ENCODE measurements around the gene ADCK1.

ADCK1 gene

GRCh38 chr14:77864085-77864484, 64.2 kb downstream of the ADCK1 start:
- Histone ChIP-seq H3K9ac (ENCODE audit: low read length) (no peak overlapping the region), H4K12ac (ENCODE audit: low read depth, low read length) (no peak overlapping the region), H3K4me3 (ENCODE audit: low read depth, low read length) (no peak overlapping the region), H3K79me2 (ENCODE audit: control insufficient read depth, insufficient read depth, low read length, poor library complexity) (no peaks in the 10 kb centered on the region), H3K36me3 (ENCODE audit: control insufficient read depth in 1 of 2, insufficient read depth in 2 of 2, low read length in 2 of 2) (no peaks in the 10 kb centered on the region), H3K4me2 (ENCODE audit: low read length) (no peak overlapping the region), H3K79me1 (ENCODE audit: low read length) (no peaks in the 10 kb centered on the region), H3K4me1 (ENCODE audit: control insufficient read depth in 1 of 2, insufficient read depth in 2 of 2, low read length in 2 of 2) (no peaks in the 10 kb centered on the region), H2BK12ac (ENCODE audit: low read length) (no peak overlapping the region), H3K4ac (ENCODE audit: low read depth, low read length) (no peak overlapping the region), H3K27ac (ENCODE audit: low read depth, low read length) (no peak overlapping the region), H3K14ac (ENCODE audit: low read length) (no peak overlapping the region), H2AFZ (ENCODE audit: insufficient read depth, low read length, poor library complexity) (no peak overlapping the region), H3K27me3 (ENCODE audit: insufficient read depth, low read length) (no peaks in the 10 kb centered on the region), H2AK5ac (ENCODE audit: low read length) (no peak overlapping the region), H4K8ac (ENCODE audit: low read depth, low read length) (no peak overlapping the region), H3K9me3 (ENCODE audit: insufficient read depth, low read depth, low read length) (peaks cover 4% of the 10 kb centered on the region), H3K18ac (ENCODE audit: low read length) (no peak overlapping the region), H3K23ac (ENCODE audit: low read length) (no peak overlapping the region), H4K91ac (ENCODE audit: low read depth, low read length) (no peak overlapping the region), H2BK120ac (ENCODE audit: insufficient read depth, low read length, poor library complexity) (no peak overlapping the region), H2BK5ac (ENCODE audit: low read depth, low read length, poor library complexity) (no peak overlapping the region)
- WGBS (ENCODE audit: extremely low coverage, insufficient coverage, insufficient read length), result no CpG with 5 or more reads among the region's 6 CpGs
- DNase-seq, result no peak

GRCh38 chr14:77864580-77864979, 64.7 kb downstream of the ADCK1 start:
- Histone ChIP-seq H3K4me1 (ENCODE audit: control insufficient read depth in 1 of 2, insufficient read depth in 2 of 2, low read length in 2 of 2) (no peaks in the 10 kb centered on the region), H2AFZ (ENCODE audit: insufficient read depth, low read length, poor library complexity) (no peak overlapping the region)
- WGBS (ENCODE audit: extremely low coverage, insufficient coverage, insufficient read length), result no CpG with 5 or more reads among the region's 1 CpG

GRCh38 chr14:77865455-77865854, 65.5 kb downstream of the ADCK1 start:
- Histone ChIP-seq H3K4me3 (ENCODE audit: low read depth, low read length) (no peak overlapping the region), H3K4me1 (ENCODE audit: control insufficient read depth in 1 of 2, insufficient read depth in 2 of 2, low read length in 2 of 2) (no peaks in the 10 kb centered on the region), H4K91ac (ENCODE audit: low read depth, low read length) (no peak overlapping the region), H4K12ac (ENCODE audit: low read depth, low read length) (no peak overlapping the region), H3K79me1 (ENCODE audit: low read length) (no peaks in the 10 kb centered on the region), H2BK120ac (ENCODE audit: insufficient read depth, low read length, poor library complexity) (no peak overlapping the region), H3K27ac (ENCODE audit: low read depth, low read length) (no peak overlapping the region), H3K4ac (ENCODE audit: low read depth, low read length) (no peak overlapping the region), H2AK5ac (ENCODE audit: low read length) (no peak overlapping the region), H3K14ac (ENCODE audit: low read length) (no peak overlapping the region), H3K36me3 (ENCODE audit: control insufficient read depth in 1 of 2, insufficient read depth in 2 of 2, low read length in 2 of 2) (no peaks in the 10 kb centered on the region), H3K9ac (ENCODE audit: low read length) (no peak overlapping the region), H2AFZ (ENCODE audit: insufficient read depth, low read length, poor library complexity) (no peak overlapping the region), H2BK5ac (ENCODE audit: low read depth, low read length, poor library complexity) (no peak overlapping the region), H3K27me3 (ENCODE audit: insufficient read depth, low read length) (no peaks in the 10 kb centered on the region), H4K8ac (ENCODE audit: low read depth, low read length) (no peak overlapping the region), H3K79me2 (ENCODE audit: control insufficient read depth, insufficient read depth, low read length, poor library complexity) (no peaks in the 10 kb centered on the region), H3K4me2 (ENCODE audit: low read length) (no peak overlapping the region), H3K23ac (ENCODE audit: low read length) (no peak overlapping the region), H3K9me3 (ENCODE audit: insufficient read depth, low read depth, low read length) (peaks cover 4% of the 10 kb centered on the region), H3K18ac (ENCODE audit: low read length) (no peak overlapping the region), H2BK12ac (ENCODE audit: low read length) (no peak overlapping the region)
- DNase-seq, result no peak
- WGBS (ENCODE audit: extremely low coverage, insufficient coverage, insufficient read length), result no CpG with 5 or more reads among the region's 6 CpGs

More at GRCh38 chr14:77864580-77864979, 64.7 kb downstream of the ADCK1 start:
- no peak overlapping the region for H3K23ac ChIP-seq (ENCODE audit: low read length)
- H2BK5ac ChIP-seq (ENCODE audit: low read depth, low read length, poor library complexity), result no peak overlapping the region
- no peak overlapping the region for H3K18ac ChIP-seq (ENCODE audit: low read length)
- H3K27me3 ChIP-seq (ENCODE audit: insufficient read depth, low read length), result no peaks in the 10 kb centered on the region
- no peak for DNase-seq
- H3K9ac ChIP-seq (ENCODE audit: low read length), result no peak overlapping the region
- no peak overlapping the region for H2BK12ac ChIP-seq (ENCODE audit: low read length)
- H4K8ac ChIP-seq (ENCODE audit: low read depth, low read length), result no peak overlapping the region
- no peak overlapping the region for H2BK120ac ChIP-seq (ENCODE audit: insufficient read depth, low read length, poor library complexity)
- no peaks in the 10 kb centered on the region for H3K79me2 ChIP-seq (ENCODE audit: control insufficient read depth, insufficient read depth, low read length, poor library complexity)
- H3K4me3 ChIP-seq (ENCODE audit: low read depth, low read length), result no peak overlapping the region
- H3K79me1 ChIP-seq (ENCODE audit: low read length), result no peaks in the 10 kb centered on the region
- H3K36me3 ChIP-seq (ENCODE audit: control insufficient read depth in 1 of 2, insufficient read depth in 2 of 2, low read length in 2 of 2), result no peaks in the 10 kb centered on the region
- no peak overlapping the region for H2AK5ac ChIP-seq (ENCODE audit: low read length)
- H3K27ac ChIP-seq (ENCODE audit: low read depth, low read length), result no peak overlapping the region
- H3K14ac ChIP-seq (ENCODE audit: low read length), result no peak overlapping the region
- no peak overlapping the region for H3K4me2 ChIP-seq (ENCODE audit: low read length)
- no peak overlapping the region for H4K12ac ChIP-seq (ENCODE audit: low read depth, low read length)
- H4K91ac ChIP-seq (ENCODE audit: low read depth, low read length), result no peak overlapping the region
- H3K9me3 ChIP-seq (ENCODE audit: insufficient read depth, low read depth, low read length), result peaks cover 4% of the 10 kb centered on the region
- H3K4ac ChIP-seq (ENCODE audit: low read depth, low read length), result no peak overlapping the region

- Histone ChIP-seq H3K9ac (ENCODE audit: low read length) (no peak overlapping the region), H3K4me1 (ENCODE audit: control insufficient read depth in 1 of 2, insufficient read depth in 2 of 2, low read length in 2 of 2) (no peaks in the 10 kb centered on the region), H3K4me2 (ENCODE audit: low read length) (no peak overlapping the region), H4K91ac (ENCODE audit: low read depth, low read length) (no peak overlapping the region), H4K8ac (ENCODE audit: low read depth, low read length) (no peak overlapping the region), H3K9me3 (ENCODE audit: insufficient read depth, low read depth, low read length) (peaks cover 4% of the 10 kb centered on the region), H3K27ac (ENCODE audit: low read depth, low read length) (no peak overlapping the region), H3K27me3 (ENCODE audit: insufficient read depth, low read length) (no peaks in the 10 kb centered on the region), H3K36me3 (ENCODE audit: control insufficient read depth in 1 of 2, insufficient read depth in 2 of 2, low read length in 2 of 2) (no peaks in the 10 kb centered on the region), H2AFZ (ENCODE audit: insufficient read depth, low read length, poor library complexity) (no peak overlapping the region), H3K4ac (ENCODE audit: low read depth, low read length) (no peak overlapping the region), H2BK120ac (ENCODE audit: insufficient read depth, low read length, poor library complexity) (no peak overlapping the region), H2BK5ac (ENCODE audit: low read depth, low read length, poor library complexity) (no peak overlapping the region), H3K4me3 (ENCODE audit: low read depth, low read length) (no peak overlapping the region), H3K79me1 (ENCODE audit: low read length) (no peaks in the 10 kb centered on the region), H3K14ac (ENCODE audit: low read length) (no peak overlapping the region), H3K18ac (ENCODE audit: low read length) (no peak overlapping the region), H2AK5ac (ENCODE audit: low read length) (no peak overlapping the region), H3K23ac (ENCODE audit: low read length) (no peak overlapping the region), H3K79me2 (ENCODE audit: control insufficient read depth, insufficient read depth, low read length, poor library complexity) (no peaks in the 10 kb centered on the region), H4K12ac (ENCODE audit: low read depth, low read length) (no peak overlapping the region), H2BK12ac (ENCODE audit: low read length) (no peak overlapping the region)
- no CpG with 5 or more reads among the region's 3 CpGs for WGBS (ENCODE audit: extremely low coverage, insufficient coverage, insufficient read length)
- DNase-seq, result no peak
Observed at GRCh38 chr14:77866932-77867331, 67.0 kb downstream of the ADCK1 start.
